Stimulated activated CD8-positive, alpha-beta memory T cell treated with anti-CD3 and anti-CD28 coated beads, Interleukin-7, amount 100 ng/mL, for 24 hours (primary cell): ENCODE results near the gene CHFR.
"Not testable (repeated sequence)": the region's sequence is repeated elsewhere in the genome, so short reads cannot be mapped to it uniquely, and the experiment has no call there.

Experiments used
- DNase-seq: peaks from one replicate; pipeline ENCODE4 v3.0.0-alpha.2; 2020; ENCODE audit warnings: low read depth

Gene CHFR

GRCh38 chr12:132874620-132875019 lies 12.8 kb downstream of the CHFR start:
- not testable (repeated sequence) for DNase-seq

DNA sequence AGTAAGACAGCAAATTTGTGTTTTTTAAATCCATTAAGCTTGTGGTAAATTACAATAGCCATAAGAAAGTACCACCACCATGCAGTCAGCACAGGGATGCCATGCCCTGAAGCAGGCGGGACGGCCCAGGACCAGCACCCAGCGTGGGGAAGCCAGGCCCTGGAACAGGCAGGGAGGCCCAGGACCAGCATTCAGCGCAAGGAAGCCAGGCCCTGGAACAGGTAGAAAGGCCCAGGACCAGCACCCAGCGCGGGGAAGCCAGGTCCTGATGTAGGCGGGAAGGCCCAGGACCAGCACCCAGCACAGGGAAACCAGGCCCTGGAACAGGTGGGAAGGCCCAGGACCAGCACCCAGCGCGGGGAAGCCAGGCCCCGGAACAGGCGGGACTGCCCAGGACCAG lies 13.2 kb downstream of the CHFR start:
- DNase-seq, result no peak

DNA sequence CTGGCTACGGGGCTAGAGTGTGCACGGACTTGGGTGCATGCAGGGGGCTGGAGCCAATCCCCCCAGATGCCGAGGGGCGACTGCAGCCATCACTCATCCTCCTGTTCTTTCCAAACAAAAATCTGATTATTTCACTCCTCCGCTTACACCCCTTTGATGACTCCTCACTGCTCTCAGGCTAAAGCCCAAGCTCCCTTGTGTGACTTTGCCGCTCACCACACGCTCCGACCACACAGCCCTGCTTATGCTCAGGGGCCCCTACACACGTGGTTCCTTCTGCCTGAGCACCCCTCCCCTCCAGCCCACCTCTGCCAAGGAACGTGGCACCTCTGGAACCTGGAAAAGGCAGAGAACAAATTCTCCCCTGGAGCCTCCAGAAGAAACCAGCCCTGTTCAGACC lies 13.7 kb downstream of the CHFR start:
- no peak for DNase-seq

GRCh38 chr12:132872975-132873421 lies 14.4 kb downstream of the CHFR start:
- no peak for DNase-seq

DNA sequence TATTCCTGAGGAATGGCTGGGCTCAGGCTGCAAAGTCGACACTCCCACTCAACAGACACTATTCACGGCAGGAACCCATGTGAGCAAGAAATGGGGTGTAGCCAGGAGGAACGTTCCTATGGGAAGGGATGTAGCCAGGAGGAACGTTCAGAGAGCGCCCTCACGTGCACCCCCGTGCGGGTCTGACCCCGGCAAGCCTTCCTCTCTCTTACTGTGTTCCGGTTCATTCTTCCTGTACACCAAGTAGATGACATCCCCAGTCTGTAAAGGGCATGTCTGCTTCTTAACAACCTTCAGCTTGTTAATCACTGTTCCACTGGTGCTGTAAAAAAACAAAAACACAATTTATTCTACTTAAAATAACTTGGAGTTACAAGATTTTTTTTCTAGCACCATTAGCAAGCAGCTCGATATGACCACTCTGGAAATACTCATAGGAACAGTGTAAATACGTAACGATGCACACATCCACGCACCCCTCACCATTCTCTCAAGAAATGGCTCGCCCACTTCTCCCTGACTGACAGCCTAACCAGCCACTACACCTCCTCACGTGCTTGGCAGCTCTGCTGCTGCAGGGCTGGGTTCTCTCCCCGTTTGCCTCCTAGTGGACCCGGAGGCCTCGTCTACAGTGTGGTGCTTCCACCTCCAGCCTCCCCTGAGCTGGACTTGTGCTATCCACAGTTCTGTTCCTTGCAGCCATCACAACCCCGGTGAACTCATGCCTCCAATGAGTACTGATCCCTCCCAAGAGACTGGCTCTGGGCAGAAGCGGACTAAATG lies 15.1 kb downstream of the CHFR start:
- no peak for DNase-seq

- DNase-seq, result no peak
Measured at GRCh38 chr12:132869551-132869950, 17.9 kb downstream of the CHFR start.

DNA sequence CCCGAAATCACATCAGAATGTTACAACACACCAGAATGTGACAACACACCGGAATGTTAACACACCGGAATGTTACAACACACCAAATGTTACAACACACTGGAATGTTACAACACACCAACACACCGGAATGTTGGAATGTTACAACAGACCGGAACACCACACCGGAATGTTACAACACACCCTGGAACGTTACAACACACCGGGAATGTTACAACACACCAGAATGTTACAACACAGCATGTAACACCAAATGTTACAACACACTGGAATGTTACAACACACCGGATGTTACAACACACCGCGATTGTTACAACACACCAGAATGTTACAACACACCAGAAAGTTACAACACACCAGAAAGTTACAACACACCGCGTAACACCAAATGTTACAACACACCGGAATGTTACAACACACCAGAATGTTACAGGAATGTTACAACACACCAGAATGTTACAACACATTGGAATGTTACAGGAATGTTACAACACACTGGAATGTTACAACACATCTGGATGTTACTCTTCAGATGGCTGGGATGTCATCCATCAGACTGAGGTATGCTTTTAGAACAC lies 21.1 kb downstream of the CHFR start:
- no peak for DNase-seq

GRCh38 chr12:132861558-132861957 lies 25.8 kb downstream of the CHFR start:
- no peak for DNase-seq

DNA sequence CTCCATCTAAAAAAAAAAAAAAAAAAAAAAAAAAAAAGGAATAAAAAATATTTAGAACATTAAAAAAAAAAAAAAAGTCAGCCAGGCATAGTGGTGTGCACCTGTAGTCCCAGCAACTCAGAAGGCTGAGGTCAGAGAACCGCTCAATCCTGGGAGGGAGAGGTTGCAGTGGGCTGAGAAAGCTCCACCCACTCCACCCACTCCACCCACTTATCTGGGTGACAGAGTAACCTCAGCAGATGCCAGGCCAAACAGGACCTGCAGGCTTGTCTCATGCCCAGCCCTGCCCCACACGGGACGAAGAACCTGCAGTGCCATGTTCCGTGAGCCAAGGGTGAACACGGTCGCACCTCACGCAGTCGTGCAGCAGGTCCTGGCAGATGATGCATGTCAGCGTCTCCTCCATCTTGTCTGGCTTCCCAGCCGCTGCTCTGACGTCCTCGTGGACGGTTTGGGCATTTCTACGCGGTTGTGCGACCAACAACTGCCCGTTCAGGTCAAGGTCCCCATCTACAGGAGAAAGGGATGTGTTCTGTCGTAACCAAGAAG lies 28.6 kb downstream of the CHFR start:
- no peak for DNase-seq

DNA sequence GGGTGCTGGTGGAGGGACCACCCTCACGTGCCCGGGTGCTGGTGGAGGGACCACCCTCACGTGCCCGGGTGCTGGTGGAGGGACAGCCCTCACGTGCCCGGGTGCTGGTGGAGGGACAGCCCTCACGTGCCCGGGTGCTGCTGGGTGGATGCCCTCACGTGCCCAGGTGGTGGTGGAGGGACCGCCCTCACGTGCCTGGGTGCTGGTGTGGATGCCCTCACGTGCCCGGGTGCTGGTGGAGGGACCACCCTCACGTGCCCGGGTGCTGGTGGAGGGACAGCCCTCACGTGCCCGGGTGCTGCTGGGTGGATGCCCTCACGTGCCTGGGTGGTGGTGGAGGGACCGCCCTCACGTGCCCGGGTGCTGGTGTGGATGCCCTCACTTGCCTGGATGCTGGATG lies 30.4 kb downstream of the CHFR start:
- not testable (repeated sequence) for DNase-seq

DNA sequence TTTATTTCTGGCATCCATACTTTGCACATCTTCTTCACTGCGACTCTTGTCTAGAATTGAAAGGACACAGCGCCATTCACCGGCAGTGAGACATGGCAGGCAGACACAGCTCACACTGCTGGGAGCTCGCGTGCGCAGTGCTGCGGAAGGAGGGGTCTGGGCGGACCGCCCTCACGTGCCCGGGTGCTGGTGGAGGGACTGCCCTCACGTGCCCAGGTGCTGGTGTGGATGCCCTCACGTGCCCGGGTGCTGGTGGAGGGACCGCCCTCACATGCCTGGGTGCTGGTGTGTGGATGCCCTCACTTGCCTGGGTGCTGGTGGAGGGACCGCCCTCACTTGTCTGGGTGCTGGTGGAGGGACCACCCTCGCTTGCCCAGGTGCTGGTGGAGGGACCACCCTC lies 30.8 kb downstream of the CHFR start:
- DNase-seq, result no peak

DNA sequence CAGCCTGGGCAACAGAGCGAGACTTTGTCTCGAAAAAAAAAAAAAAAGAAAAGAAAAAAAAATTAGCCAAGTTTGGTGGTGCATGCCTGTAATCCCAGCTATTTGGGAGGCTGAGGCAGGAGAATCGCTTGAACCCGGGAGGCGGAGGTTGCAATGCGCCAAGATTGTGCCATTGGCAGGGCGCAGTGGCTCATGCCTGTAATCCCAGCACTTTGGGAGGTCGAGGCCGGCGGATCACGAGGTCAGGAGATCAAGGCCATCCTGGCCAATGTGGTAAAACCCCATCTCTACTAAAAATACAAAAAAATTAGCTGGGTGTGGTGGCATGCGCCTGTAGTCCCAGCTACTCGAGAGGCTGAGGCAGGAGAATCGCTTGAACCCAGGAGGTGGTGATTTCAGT lies 32.2 kb downstream of the CHFR start:
- DNase-seq, result not testable (repeated sequence)

DNA sequence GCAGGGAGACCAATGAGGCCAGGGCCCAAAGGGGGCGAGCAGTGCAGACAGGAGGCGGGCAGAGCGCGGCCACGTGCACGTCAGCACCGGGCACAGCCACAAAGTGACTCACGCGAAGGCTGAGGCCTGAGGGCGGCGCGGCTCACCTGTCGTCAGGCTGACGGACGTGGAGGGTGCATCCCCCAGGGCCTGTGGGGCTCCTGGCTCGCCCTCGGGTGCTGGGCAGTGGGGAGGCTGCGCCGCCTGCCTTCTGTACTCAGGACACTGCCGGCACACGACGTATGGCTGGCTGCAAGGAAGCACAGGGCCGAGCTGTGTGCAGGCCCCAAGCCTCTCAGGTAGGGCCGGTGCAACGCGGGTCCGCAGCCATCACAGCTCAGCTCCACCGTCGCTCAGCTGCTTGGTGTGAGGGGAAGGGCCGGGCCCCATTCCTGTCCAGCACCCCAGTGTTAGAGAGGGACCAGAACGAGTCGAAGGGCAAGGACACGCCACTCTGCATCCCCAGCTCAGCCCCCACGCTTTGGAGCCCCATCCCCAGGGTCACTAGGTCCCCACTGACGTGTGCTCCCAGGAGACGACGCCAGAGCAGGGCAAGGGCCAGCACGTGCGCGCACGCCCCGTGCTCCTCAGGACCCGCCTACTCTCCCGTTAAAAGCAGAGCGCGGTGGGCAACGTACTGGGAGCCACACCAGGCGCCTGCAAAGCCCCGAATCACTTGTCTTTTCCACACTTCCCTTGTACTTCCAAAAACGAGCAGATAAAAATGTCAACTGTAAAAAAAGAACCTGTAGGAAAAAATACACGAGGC lies 33.9 kb downstream of the CHFR start:
- no peak for DNase-seq

GRCh38 chr12:132852496-132852895 lies 34.9 kb downstream of the CHFR start:
- no peak for DNase-seq

DNA sequence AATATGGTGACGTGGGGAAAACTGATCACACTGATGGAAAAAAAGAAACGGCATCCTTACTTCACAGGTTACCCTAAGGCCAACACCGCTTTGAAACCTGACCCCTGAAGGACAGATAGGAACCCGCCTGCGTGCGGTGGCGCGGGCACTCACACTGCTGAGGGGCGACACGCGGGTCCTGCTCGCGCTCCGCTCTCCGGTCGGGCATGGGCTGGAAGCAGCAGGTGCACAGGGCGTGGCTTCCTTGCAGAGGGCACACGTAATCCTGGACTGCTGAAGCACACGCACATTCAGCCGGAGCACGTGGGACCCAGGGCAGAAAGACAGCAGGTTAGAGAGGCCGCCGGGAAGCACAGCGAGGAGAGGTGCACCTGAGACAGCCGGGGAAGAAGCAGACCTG lies 35.9 kb downstream of the CHFR start:
- no peak for DNase-seq

- no peak for DNase-seq
Measured at GRCh38 chr12:132850291-132850690, 37.1 kb downstream of the CHFR start.

- no peak for DNase-seq
Measured at GRCh38 chr12:132848521-132848920, 38.9 kb downstream of the CHFR start.

DNA sequence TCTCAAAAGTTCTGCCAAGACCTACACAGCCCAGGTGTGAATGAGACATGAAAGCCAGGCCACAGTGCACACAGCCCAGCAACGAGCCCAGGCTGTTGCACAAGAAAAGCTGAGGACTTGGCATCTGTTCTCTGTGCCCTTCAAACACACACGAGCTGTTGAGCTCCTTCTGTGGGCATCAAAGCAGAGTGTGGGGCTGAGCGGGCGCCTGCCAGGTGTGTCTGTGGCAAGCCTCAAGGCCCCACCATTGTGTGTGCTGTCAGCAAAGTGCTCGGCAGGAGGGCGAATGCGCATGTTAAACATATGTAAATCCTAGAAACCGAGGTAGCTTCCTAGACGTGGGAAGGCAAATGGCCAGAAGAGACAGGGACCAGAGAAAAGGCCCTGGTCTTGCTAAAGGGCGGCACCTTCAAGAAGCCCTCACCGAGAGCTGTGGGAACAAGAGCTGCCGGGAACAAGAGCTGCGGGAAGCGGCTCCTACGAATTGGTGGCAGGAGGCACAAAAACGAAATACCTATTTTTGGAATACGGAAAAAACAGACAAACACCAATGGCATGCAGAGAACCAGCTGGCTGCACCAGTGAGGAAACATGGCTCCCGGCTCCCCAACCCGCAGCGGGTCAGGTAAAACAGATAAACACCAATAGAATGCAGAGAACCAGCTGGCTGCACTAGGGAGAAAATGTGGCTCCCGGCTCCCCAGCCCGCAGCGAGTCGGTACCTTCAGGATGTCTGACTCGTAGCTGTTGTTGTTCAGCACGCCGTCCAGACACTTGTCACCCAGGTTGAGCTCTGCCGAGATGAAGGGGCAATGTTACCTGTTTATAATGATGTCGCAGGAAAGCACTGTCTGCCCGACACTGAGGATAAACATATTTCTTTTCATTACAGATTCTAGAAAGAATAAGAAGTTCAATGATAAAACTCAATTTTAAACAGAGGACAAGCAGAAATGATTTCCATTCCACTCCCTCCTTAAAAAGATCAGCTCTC lies 39.7 kb downstream of the CHFR start:
- DNase-seq, result no peak

DNA sequence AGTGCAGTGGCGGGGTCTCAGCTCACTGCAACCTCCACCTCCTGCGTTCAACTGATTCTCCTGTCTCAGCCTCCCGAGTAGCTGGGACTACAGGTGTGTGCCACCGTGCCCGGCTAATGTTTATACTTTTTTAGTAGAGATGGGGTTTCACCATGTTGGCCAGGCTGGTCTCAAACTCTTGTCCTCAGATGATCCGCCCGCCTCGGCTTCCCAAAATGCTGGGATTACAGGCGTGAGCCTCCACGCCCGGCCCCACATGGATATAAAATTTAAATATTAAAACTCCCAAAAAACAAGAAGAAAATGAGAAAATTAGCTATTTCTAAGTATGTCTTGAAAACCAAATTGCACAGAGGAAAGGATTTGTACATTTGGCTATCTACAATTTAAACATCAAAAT lies 42.7 kb downstream of the CHFR start:
- DNase-seq, result not testable (repeated sequence)

DNA sequence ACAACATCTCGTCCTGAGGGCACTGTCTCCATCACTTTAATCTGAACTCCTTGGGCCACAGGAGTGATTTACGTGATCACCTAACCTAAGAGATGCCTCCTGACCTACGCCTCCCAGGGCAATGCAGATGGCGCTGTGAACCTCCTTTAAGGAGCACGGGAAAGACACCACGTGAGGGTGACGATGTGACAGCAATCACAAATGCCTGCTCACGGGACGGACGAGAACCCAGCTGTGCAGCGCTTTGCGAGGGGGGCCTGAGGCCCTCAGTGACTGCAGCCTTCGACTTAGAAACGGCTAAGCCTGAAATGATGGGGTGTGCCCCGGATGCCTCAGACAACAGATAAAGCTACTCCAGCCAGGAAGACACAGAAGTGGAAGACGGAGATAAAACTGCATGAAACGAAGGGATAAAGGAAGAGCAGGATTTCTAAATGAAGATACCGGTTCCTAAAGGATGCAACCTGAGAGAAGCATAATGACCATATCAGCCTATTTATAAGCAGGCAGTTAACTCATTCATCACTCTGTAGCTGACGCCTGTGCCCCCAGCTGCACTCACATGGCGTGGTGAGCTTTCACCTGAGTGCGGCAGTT lies 44.9 kb downstream of the CHFR start:
- DNase-seq, result no peak

DNA sequence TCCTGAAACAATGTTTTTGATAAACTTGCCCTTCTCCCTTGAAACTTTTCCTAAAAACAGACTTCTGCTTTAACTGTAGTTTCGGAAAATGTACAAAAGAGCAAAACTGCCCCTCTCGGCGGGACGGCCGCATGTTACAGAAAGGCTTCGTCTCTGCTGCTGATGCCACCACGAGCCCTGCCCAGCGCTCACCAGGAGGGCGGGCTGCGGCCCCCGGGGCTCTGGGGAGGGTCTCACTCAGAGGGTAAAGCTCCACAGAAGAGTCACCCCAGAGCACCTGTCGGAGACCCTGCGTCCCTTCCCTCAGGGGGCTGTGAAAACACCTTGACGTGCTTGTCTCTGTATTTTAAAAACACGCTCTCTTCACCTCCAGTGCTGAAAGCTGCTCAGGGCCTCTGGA lies 46.3 kb downstream of the CHFR start:
- no peak for DNase-seq
